ENCODE data around the gene CCT8.

DNA sequence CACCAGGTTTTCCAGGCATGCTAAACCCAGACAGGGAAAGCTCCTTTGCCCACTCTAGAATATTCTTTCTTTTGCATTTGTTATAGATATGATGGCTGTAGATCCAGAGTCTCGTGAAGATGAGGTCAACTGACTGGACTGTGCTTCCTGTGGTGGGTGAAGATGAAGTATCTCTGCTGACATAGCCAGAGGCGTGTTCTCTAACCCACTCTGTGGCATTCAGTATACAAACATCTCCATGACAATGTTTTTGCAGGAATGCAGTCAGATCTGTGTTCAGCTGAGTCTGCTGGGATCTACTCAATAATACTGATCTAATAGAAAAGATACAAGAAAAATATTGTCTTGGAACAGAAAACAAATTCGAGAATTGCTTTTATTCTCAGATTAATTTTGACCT is 65.6 kb downstream of the CCT8 start:
- no peak for TF ChIP-seq EZH2 (IDR thresholded peaks at IDR 0.05; ENCODE audit: insufficient read depth, poor library complexity, severe bottlenecking)
- TF ChIP-seq EZH2phosphoT487 (IDR thresholded peaks at IDR 0.05; ENCODE audit: insufficient read depth, low read depth): no peak
